ENCODE measurements around the gene DLL3.

Gene DLL3

DNA sequence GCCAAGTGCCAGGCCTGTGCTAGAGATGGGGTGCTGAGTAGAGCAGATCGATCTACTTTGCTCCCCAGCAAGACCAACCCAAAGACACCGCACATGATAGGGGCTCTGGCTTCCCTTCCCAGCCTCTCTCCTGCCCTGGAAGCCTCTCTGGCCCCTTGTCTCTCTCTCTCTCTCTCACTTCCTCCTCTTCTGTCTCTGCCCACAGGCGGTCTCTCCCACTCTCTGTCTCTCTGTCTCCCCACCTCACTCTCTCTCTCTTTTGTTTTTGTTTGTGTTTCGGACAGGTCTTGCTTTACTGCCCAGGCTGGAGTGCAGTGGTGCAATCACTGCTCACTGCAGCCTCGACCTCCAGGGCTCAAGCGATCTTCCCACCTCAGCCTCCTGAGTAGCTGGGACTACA, 17.5 kb downstream of the DLL3 start:
- no peak for DNase-seq (ENCODE audit: low read depth in 2 of 2)

GRCh38 chr19:39517432-39517831, 18.7 kb downstream of the DLL3 start:
- DNase-seq (ENCODE audit: low read depth in 2 of 2) = no peak

GRCh38 chr19:39518458-39518857, 19.7 kb downstream of the DLL3 start:
- DNase-seq (ENCODE audit: low read depth in 2 of 2) = no peak

DNA sequence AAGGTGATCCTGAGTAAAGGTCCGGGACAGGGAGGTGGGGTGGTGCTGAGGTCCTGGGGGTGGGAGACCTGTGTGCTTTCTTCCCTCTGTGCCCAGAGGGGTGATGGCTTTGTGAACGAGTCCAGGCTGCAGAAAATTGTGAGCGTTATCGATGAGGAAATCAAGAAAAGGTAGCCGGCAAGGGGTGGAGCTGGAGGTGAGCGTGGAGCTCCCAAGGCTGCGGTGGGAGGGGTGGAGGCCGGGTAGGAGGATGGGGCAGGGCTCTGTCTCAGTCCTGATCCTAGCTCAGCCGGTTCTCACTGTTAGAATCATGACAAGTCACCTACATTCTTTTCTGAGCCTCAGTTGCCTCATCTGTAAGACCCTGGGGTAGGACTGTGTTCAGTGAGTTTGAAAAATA, 20.2 kb downstream of the DLL3 start:
- no peak for DNase-seq (ENCODE audit: low read depth in 2 of 2)

- no peak for DNase-seq (ENCODE audit: low read depth in 2 of 2)
Measured at GRCh38 chr19:39520541-39521484, 22.1 kb downstream of the DLL3 start.

GRCh38 chr19:39524495-39524894, 25.7 kb downstream of the DLL3 start:
- no peak for DNase-seq (ENCODE audit: low read depth in 2 of 2)

GRCh38 chr19:39525205-39525604, 26.5 kb downstream of the DLL3 start:
- no peak for DNase-seq (ENCODE audit: low read depth in 2 of 2)

GRCh38 chr19:39531834-39532232, 33.1 kb downstream of the DLL3 start:
- DNase-seq (ENCODE audit: low read depth in 2 of 2) = no peak

DNA sequence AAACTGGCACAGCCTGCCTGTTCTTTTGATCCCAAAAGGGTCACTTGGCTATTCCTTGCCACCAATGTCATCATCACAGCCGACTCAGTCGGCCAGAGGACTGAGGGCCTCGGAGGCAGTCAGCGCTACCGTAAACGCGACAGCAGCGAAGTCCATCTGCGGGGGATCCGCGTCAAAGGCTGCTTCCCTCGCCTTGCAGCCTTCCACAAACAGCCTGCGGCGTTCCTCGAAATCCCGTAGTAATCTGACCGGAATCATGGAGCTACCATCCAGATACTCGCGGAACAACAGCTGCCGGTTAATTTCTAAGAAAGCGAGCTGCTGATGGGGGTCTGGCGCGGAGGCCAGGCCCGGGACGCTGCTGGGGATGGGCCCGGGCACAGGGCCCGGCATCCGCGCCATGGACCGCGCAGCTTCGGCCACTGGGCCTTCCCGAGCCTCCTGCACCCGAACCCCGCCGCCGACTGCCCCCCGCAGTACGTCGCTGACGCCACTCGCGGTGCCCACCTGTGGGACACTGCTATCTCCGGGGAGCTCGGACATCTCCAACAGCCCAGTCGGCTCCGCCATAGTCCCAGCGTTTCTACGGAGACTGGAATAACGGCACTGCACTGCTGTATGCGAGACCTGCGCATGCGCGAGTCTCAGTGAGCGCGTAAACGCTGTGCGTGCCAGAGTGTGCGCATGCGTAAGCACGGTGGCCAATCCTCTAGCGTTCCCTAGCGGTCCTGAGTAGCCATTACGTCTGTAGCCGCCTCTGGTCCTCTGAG, 33.7 kb downstream of the DLL3 start, which contains the start of gene EID2B:
EID2B (minus strand) TSS at position 620 of the 770 bp plus-strand sequence; CDS start at position 570, 50 bp downstream.
- peak; percentile 92 to 94 for DNase-seq (ENCODE audit: low read depth in 2 of 2)

DNA sequence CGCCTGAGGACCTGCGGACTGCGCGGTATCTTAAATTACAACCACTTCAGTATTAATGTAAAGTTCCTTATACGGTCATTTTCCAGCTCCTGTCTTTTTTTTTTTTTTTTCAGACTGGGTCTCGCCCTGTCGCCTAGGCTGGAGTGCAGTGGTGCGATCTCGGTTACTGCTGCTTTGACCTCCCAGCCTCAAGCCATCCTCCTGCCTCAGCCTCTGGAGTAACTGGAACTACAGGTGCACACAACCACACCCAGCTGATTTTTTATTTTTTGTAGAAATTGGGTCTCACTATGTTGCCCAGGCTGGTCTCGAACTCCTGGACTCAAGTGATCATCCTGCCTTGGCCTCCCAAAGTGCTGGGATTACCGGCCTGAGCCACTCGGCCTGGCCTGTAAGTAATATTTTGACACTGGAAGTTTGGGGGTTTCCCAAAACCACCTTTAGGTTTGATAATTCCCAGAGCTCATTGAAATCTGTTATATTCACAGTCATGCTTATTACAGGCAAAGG, 34.3 kb downstream of the DLL3 start:
- no peak for DNase-seq (ENCODE audit: low read depth in 2 of 2)

DNA sequence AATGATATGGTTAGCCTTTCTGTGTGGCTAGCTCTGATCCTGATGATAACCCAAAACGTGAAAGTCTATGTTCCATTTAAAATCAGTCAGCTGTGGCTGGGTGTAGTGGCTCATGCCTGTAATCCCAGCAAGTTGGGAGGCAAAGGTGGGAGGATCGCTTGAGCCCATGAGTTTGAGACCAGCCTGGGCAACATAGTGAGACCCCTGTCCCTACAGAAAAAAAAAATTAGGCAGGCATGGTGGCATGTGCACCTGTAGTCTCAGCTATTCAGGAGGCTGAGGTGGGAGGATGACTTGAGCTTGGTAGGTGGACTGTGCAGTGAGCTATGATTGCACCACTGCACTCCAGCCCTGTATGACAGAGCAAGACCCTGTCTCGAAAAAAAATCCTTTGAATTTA, 35.0 kb downstream of the DLL3 start:
- no peak for DNase-seq (ENCODE audit: low read depth in 2 of 2)

DNA sequence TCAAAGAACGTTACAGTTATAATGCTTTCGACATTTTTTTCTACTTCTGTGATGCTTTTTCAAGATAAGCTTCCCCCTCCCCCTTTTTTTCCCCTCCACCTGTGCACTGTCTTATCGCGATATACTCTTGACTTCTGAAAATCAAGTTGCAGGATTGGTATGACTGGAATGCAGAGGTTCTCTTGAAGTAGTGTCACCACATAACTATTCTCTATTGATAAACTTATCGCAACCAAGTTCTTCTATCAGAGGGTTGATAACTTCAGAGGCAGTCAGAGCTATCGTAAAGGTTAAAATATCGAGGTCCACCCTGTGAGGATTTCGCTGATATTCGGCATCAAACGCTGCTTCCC, 40.4 kb downstream of the DLL3 start:
- DNase-seq (ENCODE audit: low read depth in 2 of 2) = no peak

- DNase-seq (ENCODE audit: low read depth in 2 of 2) = peak; percentile 91 to 96
Measured at GRCh38 chr19:39539518-39540332, 41.0 kb downstream of the DLL3 start, which contains the start of gene EID2. Gene EID2 (minus strand): TSS chr19:39540161. CDS start chr19:39540079, 82 bp downstream.

GRCh38 chr19:39540333-39540673, 41.6 kb downstream of the DLL3 start:
- DNase-seq (ENCODE audit: low read depth in 2 of 2) = no peak

DNA sequence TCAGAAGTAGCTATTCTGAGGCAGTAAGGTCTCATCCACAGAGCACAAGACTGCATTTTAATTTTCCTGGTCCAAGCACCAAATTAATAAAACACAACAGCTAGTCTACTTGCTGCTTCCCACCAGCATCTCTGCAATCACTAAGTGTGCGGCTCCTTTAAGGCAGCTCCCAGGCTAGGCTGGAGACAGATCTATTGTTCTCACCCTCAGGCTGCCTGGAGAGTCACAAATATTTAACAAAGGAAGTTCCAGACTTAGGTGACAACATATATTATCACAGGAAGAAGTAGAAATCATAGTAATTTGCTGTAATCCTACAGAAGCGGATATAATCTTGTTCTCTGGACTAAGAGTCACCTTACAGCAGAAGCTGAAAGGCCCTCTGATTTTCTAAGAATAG, 43.5 kb downstream of the DLL3 start:
- DNase-seq (ENCODE audit: low read depth in 2 of 2) = no peak

- DNase-seq (ENCODE audit: low read depth in 2 of 2) = no peak
Measured at GRCh38 chr19:39543477-39543857, 44.7 kb downstream of the DLL3 start.

GRCh38 chr19:39544226-39544903, 45.6 kb downstream of the DLL3 start:
- no peak for DNase-seq (ENCODE audit: low read depth in 2 of 2)

DNA sequence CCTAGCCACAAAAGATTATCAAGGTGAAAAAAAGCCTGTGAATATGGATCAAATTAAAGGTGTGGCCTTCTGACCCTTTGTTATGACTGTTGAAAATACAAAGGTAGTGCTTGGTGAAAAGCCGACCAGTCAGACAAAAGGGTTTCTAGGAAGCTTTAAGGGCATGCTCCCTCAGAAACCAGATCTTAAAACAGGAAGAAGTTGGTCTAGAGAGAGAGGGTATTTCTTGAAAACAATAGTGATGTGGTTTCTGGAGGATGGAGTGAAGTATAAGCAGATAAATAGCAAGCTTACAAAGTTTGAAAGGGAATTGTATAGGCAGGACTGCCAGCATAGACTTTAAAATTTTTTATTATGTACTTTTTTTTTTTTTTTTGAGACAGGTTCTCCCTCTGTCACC, 46.2 kb downstream of the DLL3 start:
- no peak for DNase-seq (ENCODE audit: low read depth in 2 of 2)

DNA sequence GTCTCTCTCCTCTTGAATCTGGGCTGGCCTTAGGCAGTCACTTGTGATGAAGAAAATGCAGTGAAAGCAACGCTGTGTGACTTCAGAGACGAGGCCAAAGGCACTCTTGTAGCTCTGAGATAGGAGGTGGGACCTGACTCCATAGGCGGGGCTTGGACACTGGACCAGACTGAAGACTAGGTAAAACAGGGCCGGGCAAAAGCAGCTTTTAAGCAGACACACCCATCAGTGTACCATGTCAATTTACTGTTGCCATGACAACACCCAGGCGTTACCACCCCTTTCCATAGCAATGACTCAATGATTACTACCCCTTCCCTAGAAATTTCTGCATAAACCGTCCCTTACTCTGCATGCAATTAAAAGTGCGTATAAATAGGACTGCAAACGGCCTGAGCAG, 47.9 kb downstream of the DLL3 start:
- DNase-seq (ENCODE audit: low read depth in 2 of 2) = no peak

- no peak for DNase-seq (ENCODE audit: low read depth in 2 of 2)
Measured at GRCh38 chr19:39550197-39550596, 51.5 kb downstream of the DLL3 start.

DNA sequence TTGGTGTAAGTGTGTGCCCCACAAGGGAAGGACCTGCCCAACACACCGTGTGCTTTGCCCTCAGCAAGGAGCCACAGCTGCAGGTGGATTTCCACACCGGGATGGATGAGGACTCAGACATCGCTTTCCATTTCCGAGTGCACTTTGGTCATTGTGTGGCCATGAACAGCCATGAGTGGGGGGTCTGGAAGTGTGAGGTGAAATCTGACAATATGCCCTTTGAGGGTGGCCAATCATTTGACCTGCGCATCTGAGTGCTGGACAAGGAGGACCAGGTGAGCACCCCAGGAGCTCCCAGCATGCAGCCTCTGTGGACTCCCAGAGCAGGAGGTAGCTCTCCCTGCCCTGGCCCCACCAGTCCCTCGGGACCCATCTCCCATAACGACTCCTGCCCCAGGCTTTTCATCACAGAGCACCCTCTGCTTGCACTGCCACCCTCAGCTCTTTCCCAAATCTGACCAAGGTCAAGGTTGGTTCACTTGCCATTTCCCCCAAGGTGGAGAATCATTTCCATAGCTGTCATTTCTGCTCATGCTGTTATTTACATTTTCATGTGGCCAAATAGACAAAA, 54.4 kb downstream of the DLL3 start:
- no peak for DNase-seq (ENCODE audit: low read depth in 2 of 2)
